Transverse colon (tissue), 4 donors: ENCODE data around the gene TPPP2. TPM values are rescaled to one million over a fixed set of nuclear protein-coding genes. Genes with fewer than 3 reads are reported as not detected.

Experiments used
- DNase-seq: peaks from one replicate; pipeline ENCODE4 v3.0.0-alpha.2; 2019
- H3K27ac ChIP-seq, 4 donors: fragments of 200-600 bp; sonication (generic); 2 replicates each; pipeline ENCODE4 v1.5.1; 2016 to 2018; ENCODE audit warnings: inconsistent platforms in 4 of 4
- H3K27me3 ChIP-seq: fragments of 200-600 bp; sonication (generic); 2 replicates; pipeline ENCODE4 v1.5.1; 2017; ENCODE audit warnings: inconsistent platforms
- H3K36me3 ChIP-seq, 4 donors: fragments of 200-600 bp; sonication (generic); 2 replicates each; pipeline ENCODE4 v1.5.1; 2017 to 2019; ENCODE audit warnings: inconsistent platforms in 4 of 4
- H3K4me1 ChIP-seq, 4 donors: fragments of 200-600 bp; sonication (generic); 2 replicates each; pipeline ENCODE4 v1.5.1; 2017 to 2020; ENCODE audit warnings: inconsistent platforms in 4 of 4
- H3K4me3 ChIP-seq, 4 donors: fragments of 200-600 bp; sonication (generic); 1 replicate in 1 of 4; 2 replicates in 3 of 4; pipeline versions ENCODE4 v1.5.1 to v1.6.1; 2017 to 2019; ENCODE audit warnings: inconsistent platforms in 4 of 4
- H3K9me3 ChIP-seq, 2 donors: fragments of 200-600 bp; sonication (generic); 2 replicates each; pipeline ENCODE4 v1.5.1; 2017 to 2019; ENCODE audit warnings: inconsistent platforms in 2 of 2
- CTCF ChIP-seq, 5 experiments: fragments of 200-600 bp in 3 of 5; fragments of 450-650 bp in 2 of 5; sonication (generic) in 3 of 5; IDR thresholded peaks; 1 replicate in 2 of 5; 2 replicates in 3 of 5; pipeline ENCODE4 v1.5.1; 2016 to 2017; ENCODE audit warnings: antibody characterized with exemption in 5 of 5, inconsistent platforms in 3 of 5, mild to moderate bottlenecking in 2 of 5, moderate library complexity in 1 of 5
- EP300 ChIP-seq: sonication (generic); formaldehyde crosslinking; IDR thresholded peaks from one replicate; pipeline ENCODE4 v1.6.1; 2017; ENCODE audit warnings: antibody characterized with exemption, low read depth
- POLR2A ChIP-seq: fragments of 450-650 bp; IDR thresholded peaks from one replicate; pipeline ENCODE4 v1.6.1; 2016; ENCODE audit warnings: antibody characterized with exemption, mild to moderate bottlenecking, moderate library complexity
- POLR2AphosphoS5 ChIP-seq, 3 donors: sonication (generic); formaldehyde crosslinking; IDR thresholded peaks; one replicate each; pipeline ENCODE4 v1.6.1; 2016; ENCODE audit warnings: antibody characterized with exemption in 3 of 3
- WGBS, 2 donors: methylation state at CpG; one replicate each; pipeline ENCODE4 v1.1.5; 2018; ENCODE audit warnings: low coverage in 1 of 2; 5-methylcytosine and 5-hydroxymethylcytosine counted together
- in situ Hi-C, 4 donors: fragments of 200-750 bp; cut with MboI; loops; one replicate each; pipeline versions ENCODE4 v1.15.0 to v1.15.1; 2017; ENCODE audit warnings: low sequenced_read_pairs in 3 of 4, low pct_ligation_motif_present in 1 of 4, low pct_unique_long_range_greater_than_20kb in 1 of 4
- intact Hi-C: fragments of 100-400 bp; cut with DNase I; formaldehyde crosslinking; loops from one replicate; pipeline ENCODE4 v1.15.1; 2023; ENCODE audit warnings: low total_unique reads
- total RNA-seq, 4 donors: library from RNA; depleted of rRNA; stranded (reverse); fragments of >200 nt; gene quantifications; one replicate each; pipeline ENCODE4 v1.1.0, GENCODE V29; 2016

TPPP2 gene
- total RNA-seq, 4 donors from 2014 or later: not detected

GRCh38 chr14:21032326-21033132 is 2.5 kb downstream of the TPPP2 start:
- Histone ChIP-seq H3K36me3 (no peaks in the 10 kb centered on the region), H3K4me1 (no peaks in the 10 kb centered on the region), H3K27ac (no peak overlapping the region), H3K27me3 (no peaks in the 10 kb centered on the region), H3K4me3 (no peak overlapping the region), H3K9me3 (no peaks in the 10 kb centered on the region)
- no peak for DNase-seq
- intact Hi-C loops: no loop called here
- WGBS, 2 donors: 69 to 83% methylated on average over 2 to 5 of the region's 5 CpGs
- in situ Hi-C loops: no loop called here
- TF ChIP-seq EP300: no peak

DNA sequence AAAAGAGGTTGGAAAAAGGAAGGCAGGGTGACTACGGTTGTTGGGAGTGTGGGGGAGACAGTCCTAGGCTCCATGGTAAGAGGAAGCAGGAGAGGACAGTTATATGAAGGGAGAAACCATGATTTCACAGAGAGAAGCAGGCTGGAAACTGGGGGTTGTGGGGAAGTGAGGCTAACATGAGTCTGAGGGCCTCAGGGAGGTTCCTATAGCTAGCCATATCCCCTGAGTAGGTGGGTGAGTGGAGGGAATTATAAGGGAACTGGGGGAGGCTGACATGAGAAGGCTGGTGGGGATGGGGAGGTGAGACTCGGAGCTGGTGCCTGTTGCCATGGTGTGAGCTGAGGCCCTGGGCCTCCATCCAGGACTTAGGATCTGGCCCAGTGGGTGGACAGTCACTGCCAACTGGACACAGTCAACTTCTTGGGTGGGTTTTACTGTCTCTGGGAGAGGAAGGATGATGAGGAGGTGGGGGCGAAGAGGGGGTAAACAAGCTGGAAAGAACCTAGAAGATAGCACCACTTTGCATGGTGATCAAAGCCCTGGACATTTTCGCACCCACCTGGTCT is 3.2 kb downstream of the TPPP2 start:
- Histone ChIP-seq H3K4me3 (no peak overlapping the region), H3K36me3 (no peaks in the 10 kb centered on the region), H3K27ac (no peak overlapping the region), H3K9me3 (no peaks in the 10 kb centered on the region), H3K27me3 (no peaks in the 10 kb centered on the region), H3K4me1 (peaks cover under 1 to 6% (median 2%) of the 10 kb centered on the region in 4 donors)
- DNase-seq: no peak
- in situ Hi-C loops: no loop called here
- intact Hi-C loops: no loop called here
- 90 to 100% methylated on average over 2 to 4 of the region's 4 CpGs for WGBS, 2 donors
- TF ChIP-seq EP300 (no peak), CTCF (IDR thresholded peaks at IDR 0.05) (no peak), POLR2A (no peak), POLR2AphosphoS5 (IDR thresholded peaks at IDR 0.05) (no peak)

GRCh38 chr14:21034707-21035106 is 4.7 kb downstream of the TPPP2 start, which contains the start of gene RNASE13:
Gene RNASE13 (minus strand): TSS chr14:21034807. CDS start chr14:21034288, 519 bp downstream.
- intact Hi-C loops (no loop called here), in situ Hi-C loops (no loop called here)
- no peak within 1 kb of the TSS for H3K4me3 ChIP-seq
- H3K9me3 ChIP-seq: no peaks in the 10 kb centered on the region
- no peak within 1 kb of the TSS for H3K27ac ChIP-seq
- no peak for TF ChIP-seq POLR2A
- TF ChIP-seq POLR2AphosphoS5 (IDR thresholded peaks at IDR 0.05): no peak
- TF ChIP-seq EP300: no peak
- peaks cover 15 to 18% (median 17%) of the 10 kb centered on the region in 4 donors for H3K4me1 ChIP-seq
- H3K27me3 ChIP-seq: no peaks in the 10 kb centered on the region
- H3K36me3 ChIP-seq: no peaks in the 10 kb centered on the region
- WGBS, 2 donors: 71 to 78% methylated on average over 1 to 5 of the region's 5 CpGs
- DNase-seq: no peak

GRCh38 chr14:21036751-21037150 is 6.7 kb downstream of the TPPP2 start:
- in situ Hi-C loops: no loop called here

GRCh38 chr14:21037156-21037555 is 7.1 kb downstream of the TPPP2 start:
- no peak for DNase-seq
- intact Hi-C loops (no loop called here), in situ Hi-C loops (no loop called here)
- Histone ChIP-seq H3K4me1 (peaks cover 18 to 21% (median 19%) of the 10 kb centered on the region in 4 donors), H3K36me3 (no peaks in the 10 kb centered on the region), H3K9me3 (no peaks in the 10 kb centered on the region), H3K4me3 (no peak overlapping the region), H3K27me3 (no peaks in the 10 kb centered on the region), H3K27ac (no peak overlapping the region)
- TF ChIP-seq POLR2AphosphoS5 (IDR thresholded peaks at IDR 0.05): no peak
- TF ChIP-seq EP300: no peak
- TF ChIP-seq CTCF (IDR thresholded peaks at IDR 0.05): no peak
- TF ChIP-seq POLR2A: no peak
- WGBS, 2 donors: 73% methylated on average over 3 of the region's 3 CpGs; no CpG with 5 or more reads in 1 of the 2 donors

More at GRCh38 chr14:21036751-21037150, 6.7 kb downstream of the TPPP2 start:
- Histone ChIP-seq H3K4me1 (peaks cover 18 to 21% (median 19%) of the 10 kb centered on the region in 4 donors), H3K36me3 (no peaks in the 10 kb centered on the region), H3K27ac (no peak overlapping the region), H3K9me3 (no peaks in the 10 kb centered on the region), H3K27me3 (no peaks in the 10 kb centered on the region), H3K4me3 (no peak overlapping the region)
- no peak for DNase-seq
- WGBS, 2 donors: 89 to 100% methylated on average over 3 to 7 of the region's 7 CpGs
- TF ChIP-seq POLR2AphosphoS5 (IDR thresholded peaks at IDR 0.05): no peak
- TF ChIP-seq EP300: no peak
- intact Hi-C loops: no loop called here
